ENCODE measurements around the gene SPPL2B. TPM values are rescaled to one million over a fixed set of nuclear protein-coding genes. Genes with fewer than 3 reads are reported as not detected.
A peak's percentile ranks its signal among the peaks of the same experiment; 100 is the strongest.
"Not testable (repeated sequence)": the region's sequence is repeated elsewhere in the genome, so short reads cannot be mapped to it uniquely, and the experiment has no call there.

SPPL2B gene, protein sequence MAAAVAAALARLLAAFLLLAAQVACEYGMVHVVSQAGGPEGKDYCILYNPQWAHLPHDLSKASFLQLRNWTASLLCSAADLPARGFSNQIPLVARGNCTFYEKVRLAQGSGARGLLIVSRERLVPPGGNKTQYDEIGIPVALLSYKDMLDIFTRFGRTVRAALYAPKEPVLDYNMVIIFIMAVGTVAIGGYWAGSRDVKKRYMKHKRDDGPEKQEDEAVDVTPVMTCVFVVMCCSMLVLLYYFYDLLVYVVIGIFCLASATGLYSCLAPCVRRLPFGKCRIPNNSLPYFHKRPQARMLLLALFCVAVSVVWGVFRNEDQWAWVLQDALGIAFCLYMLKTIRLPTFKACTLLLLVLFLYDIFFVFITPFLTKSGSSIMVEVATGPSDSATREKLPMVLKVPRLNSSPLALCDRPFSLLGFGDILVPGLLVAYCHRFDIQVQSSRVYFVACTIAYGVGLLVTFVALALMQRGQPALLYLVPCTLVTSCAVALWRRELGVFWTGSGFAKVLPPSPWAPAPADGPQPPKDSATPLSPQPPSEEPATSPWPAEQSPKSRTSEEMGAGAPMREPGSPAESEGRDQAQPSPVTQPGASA
- 32.6 and 34.5 TPM in 2 replicates for total RNA-seq

- H3K79me2 ChIP-seq (ENCODE audit: insufficient read depth, low read length), result peaks cover 86% of the 10 kb centered on the region
- no peaks in the 10 kb centered on the region for H3K9me3 ChIP-seq (ENCODE audit: low read depth, low read length)
Measured at GRCh38 chr19:2328401-2329148, at the start of gene SPPL2B, which contains the start of gene LSM7. TSS of gene SPPL2B (plus strand) at chr19:2328684. CDS start at chr19:2328710, 26 bp downstream. TSS of gene LSM7 (minus strand) at chr19:2328586. CDS start at chr19:2328566, 20 bp downstream.

DNA sequence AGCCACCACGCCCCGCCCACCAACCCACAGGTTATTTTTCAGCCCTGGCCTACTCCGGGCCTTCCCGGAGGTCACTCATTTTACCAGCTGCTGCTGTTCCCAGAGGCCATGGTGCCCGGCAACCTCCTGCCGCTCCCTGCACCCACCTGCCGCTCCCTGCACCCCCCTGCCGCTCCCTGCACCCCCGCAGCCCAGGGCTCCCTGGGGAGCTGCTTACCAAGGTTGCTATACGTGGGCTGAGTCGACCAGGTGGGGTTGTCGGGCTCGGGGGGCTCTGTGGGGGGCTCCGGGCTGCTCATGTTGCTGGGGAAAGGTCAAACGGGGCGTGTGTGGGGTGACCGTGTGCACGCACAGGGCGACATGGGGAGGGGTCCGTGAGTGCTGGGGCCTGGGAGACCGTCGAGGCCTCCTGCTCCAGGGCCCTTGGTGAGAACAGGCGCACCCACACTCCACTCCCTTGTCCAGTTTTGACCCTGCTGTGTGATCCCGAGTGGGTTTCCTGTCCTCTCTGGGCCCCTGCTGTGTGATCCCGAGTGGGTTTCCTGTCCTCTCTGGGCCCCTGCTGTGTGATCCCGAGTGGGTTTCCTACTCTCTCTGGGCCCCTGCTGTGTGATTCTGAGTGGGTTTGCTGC is 47.7 kb upstream of the SPPL2B start:
- Histone ChIP-seq H3K27ac (ENCODE audit: low read depth, low read length) (no peak overlapping the region), H3K27me3 (ENCODE audit: insufficient read depth, low read length) (no peaks in the 10 kb centered on the region), H3K79me2 (ENCODE audit: insufficient read depth, low read length) (peaks cover 16% of the 10 kb centered on the region), H3K4me1 (ENCODE audit: insufficient read depth, low read length) (peaks cover 7% of the 10 kb centered on the region), H3K4me2 (ENCODE audit: insufficient read depth, low read length) (no peak overlapping the region), H3K9me3 (ENCODE audit: low read depth, low read length) (no peaks in the 10 kb centered on the region), H2AFZ (ENCODE audit: low read length) (no peak overlapping the region), H3K4me3 (ENCODE audit: insufficient read depth, low read length) (no peak overlapping the region), H3K36me3 (ENCODE audit: insufficient read depth, low read length) (no peaks in the 10 kb centered on the region), H4K20me1 (ENCODE audit: insufficient read depth, low read length) (peaks cover 43% of the 10 kb centered on the region)
- no peak for TF ChIP-seq CTCF (IDR thresholded peaks at IDR 0.05; ENCODE audit: extremely low read depth, low read depth, low read length)
- peak; percentile 60 for DNase-seq (ENCODE audit: insufficient read length, low spot score, missing footprints)

More at GRCh38 chr19:2328401-2329148, at the start of gene SPPL2B, which contains the start of gene LSM7:
- peaks cover 26% of the 10 kb centered on the region for H4K20me1 ChIP-seq (ENCODE audit: insufficient read depth, low read length)
- H2AFZ ChIP-seq (ENCODE audit: low read length), result peak within 1 kb of the TSS; percentile 81
- peak within 1 kb of the TSS; percentile 90 for H3K4me3 ChIP-seq (ENCODE audit: insufficient read depth, low read length)
- DNase-seq (ENCODE audit: insufficient read length, low spot score, missing footprints), result peak; percentile 100
- H3K27me3 ChIP-seq (ENCODE audit: insufficient read depth, low read length), result no peaks in the 10 kb centered on the region
- H3K27ac ChIP-seq (ENCODE audit: low read depth, low read length), result peak within 1 kb of the TSS; percentile 83
- peaks cover 19% of the 10 kb centered on the region for H3K4me1 ChIP-seq (ENCODE audit: insufficient read depth, low read length)
- H3K36me3 ChIP-seq (ENCODE audit: insufficient read depth, low read length), result peaks cover 11% of the 10 kb centered on the region
- peak within 1 kb of the TSS; percentile 93 for H3K4me2 ChIP-seq (ENCODE audit: insufficient read depth, low read length)
- TF ChIP-seq CTCF (IDR thresholded peaks at IDR 0.05; ENCODE audit: extremely low read depth, low read depth, low read length), result no peak

DNA sequence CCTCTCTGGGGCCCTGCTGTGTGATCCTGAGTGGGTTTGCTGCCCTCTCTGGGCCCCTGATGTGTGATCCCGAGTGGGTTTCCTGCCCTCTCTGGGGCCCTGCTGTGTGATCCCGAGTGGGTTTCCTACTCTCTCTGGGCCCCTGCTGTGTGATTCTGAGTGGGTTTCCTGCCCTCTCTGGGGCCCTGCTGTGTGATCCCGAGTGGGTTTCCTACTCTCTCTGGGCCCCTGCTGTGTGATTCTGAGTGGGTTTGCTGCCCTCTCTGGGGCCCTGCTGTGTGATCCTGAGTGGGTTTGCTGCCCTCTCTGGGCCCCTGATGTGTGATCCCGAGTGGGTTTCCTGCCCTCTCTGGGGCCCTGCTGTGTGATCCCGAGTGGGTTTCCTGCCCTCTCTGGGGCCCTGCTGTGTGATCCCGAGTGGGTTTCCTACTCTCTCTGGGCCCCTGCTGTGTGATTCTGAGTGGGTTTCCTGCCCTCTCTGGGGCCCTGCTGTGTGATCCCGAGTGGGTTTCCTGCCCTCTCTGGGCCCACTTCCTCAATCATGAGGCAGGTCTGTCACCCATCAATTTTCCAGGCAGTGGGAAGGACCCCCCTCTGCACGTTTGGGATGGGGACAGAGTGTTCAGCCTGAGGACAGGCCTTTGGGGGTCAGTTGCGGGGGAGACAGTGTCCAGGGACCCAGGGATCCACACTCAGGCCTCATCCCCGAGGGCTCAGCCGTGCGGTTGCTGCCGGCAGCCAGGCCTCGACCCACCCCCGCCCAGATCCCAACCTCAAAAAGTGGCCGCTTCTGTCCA is 47.0 kb upstream of the SPPL2B start:
- H2AFZ ChIP-seq (ENCODE audit: low read length); H3K36me3 ChIP-seq (ENCODE audit: insufficient read depth, low read length); H3K27me3 ChIP-seq (ENCODE audit: insufficient read depth, low read length); H3K27ac ChIP-seq (ENCODE audit: low read depth, low read length); H3K79me2 ChIP-seq (ENCODE audit: insufficient read depth, low read length); H3K4me1 ChIP-seq (ENCODE audit: insufficient read depth, low read length); H3K9me3 ChIP-seq (ENCODE audit: low read depth, low read length); DNase-seq (ENCODE audit: insufficient read length, low spot score, missing footprints): not testable (repeated sequence)
- H4K20me1 ChIP-seq (ENCODE audit: insufficient read depth, low read length), result peaks cover 50% of the 10 kb centered on the region
- H3K4me2 ChIP-seq (ENCODE audit: insufficient read depth, low read length), result peak overlapping the region; percentile 65
- H3K4me3 ChIP-seq (ENCODE audit: insufficient read depth, low read length), result peak overlapping the region; percentile 55

Data from osteoblast (primary cell).